ENCODE results near the gene BCL2L2. TPM values are rescaled to one million over a fixed set of nuclear protein-coding genes. Genes with fewer than 3 reads are reported as not detected.

BCL2L2 gene
- total and polyA plus RNA-seq, 9 donors = 17.0 to 38.7 (median 31.7) TPM

DNA sequence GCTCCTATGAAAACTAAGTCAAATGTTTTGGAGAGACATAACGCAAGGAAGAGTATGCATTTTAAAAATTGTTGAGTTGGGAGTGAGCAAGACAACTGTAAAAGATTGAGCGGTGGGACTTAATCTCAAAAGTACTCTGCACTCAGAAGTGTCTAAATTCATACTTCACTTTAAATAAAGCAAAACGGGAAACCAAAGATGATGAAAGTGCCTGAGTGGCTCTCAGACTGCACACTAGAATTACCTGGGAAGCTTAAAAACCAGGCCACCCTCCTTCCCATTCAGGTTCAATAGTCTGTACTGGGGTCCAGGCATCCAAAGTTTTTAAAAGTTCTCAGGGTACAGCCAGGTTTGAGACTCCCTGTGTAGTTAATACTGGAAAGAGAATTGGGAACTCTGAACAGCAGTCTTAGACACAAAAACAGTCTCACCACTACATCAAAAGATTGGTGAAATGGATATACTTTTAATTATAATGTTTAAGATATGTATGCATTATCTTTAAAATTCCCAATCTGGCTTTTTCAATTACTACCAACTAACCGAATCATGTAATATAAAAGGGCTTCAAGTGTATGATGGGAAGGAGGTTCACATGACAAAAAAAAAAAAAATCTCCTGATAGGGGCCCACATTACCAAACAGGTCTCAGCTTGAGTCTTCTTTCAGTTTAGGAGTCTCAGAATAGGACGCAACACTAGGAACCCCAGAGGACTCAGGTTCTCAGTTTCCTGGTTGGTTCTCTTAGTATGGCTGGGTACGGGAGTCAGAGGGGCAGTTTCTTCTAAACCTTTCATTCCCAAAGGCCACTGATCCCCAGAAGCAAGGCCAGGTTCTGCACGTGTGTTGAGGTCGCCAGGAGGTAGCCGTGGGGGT lies 21.7 kb upstream of the BCL2L2 start:
- 26 to 29% (median 27%) methylated on average over 9 of the region's 9 CpGs for WGBS, 3 donors
- Histone ChIP-seq H3K4me3 (peak overlapping the region; percentile 96), H3K27ac (peak overlapping the region; percentile 91 to 94), H3K9me3 (no peaks in the 10 kb centered on the region), H3K36me3 (no peaks in the 10 kb centered on the region), H3K27me3 (no peaks in the 10 kb centered on the region), H3K4me1 (ENCODE audit: insufficient read depth) (no peaks in the 10 kb centered on the region)
- DNase-seq = peak in 1 of 5 donors; percentile 33
- intact Hi-C loops (cut with DNase I) = no loop called here
- TF ChIP-seq CTCF (IDR thresholded peaks at IDR 0.05) (no peak), POLR2A (IDR thresholded peaks at IDR 0.05) (no peak), EP300 (IDR thresholded peaks at IDR 0.05) (no peak)

DNA sequence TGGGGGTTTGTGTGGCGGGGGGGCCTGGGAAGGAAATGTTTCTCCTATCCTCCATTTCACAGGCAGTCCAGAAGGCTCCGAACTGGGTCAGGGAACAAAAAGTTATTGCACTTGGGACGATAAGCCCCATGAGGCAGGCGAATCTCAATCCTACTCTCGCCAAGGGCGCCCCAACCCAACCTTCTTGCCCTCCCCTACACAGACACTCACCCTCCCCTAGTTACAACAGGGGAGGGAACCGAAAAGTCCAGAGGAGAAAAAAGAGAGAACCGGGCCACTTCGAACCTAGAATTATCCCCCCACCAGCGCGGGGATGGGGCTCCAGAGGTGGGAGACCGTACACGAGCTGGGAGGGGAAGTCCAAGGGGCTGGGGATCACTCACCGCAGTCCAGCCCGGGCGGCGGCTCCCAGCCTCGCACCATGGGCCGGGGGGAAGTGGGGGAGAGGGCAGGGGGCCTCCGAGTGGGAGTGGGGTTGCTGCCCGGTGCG lies 21.1 kb upstream of the BCL2L2 start:
- H3K4me3 ChIP-seq = peak overlapping the region; percentile 96
- intact Hi-C loops (cut with DNase I) = no loop called here
- no peak for TF ChIP-seq CTCF (IDR thresholded peaks at IDR 0.05)
- no peak for TF ChIP-seq POLR2A (IDR thresholded peaks at IDR 0.05)
- no peak for TF ChIP-seq EP300 (IDR thresholded peaks at IDR 0.05)
- no peaks in the 10 kb centered on the region for H3K4me1 ChIP-seq (ENCODE audit: insufficient read depth)
- no peaks in the 10 kb centered on the region for H3K27me3 ChIP-seq
- no peaks in the 10 kb centered on the region for H3K36me3 ChIP-seq
- peak overlapping the region; percentile 91 to 94 for H3K27ac ChIP-seq
- DNase-seq = no peak
- H3K9me3 ChIP-seq = no peaks in the 10 kb centered on the region
- WGBS, 3 donors = 0 to 1% (median 1%) methylated on average over 16 to 22 of the region's 22 CpGs

GRCh38 chr14:23286020-23286901 lies 20.4 kb upstream of the BCL2L2 start, which contains the start of gene HOMEZ:
TSS of gene HOMEZ (minus strand) at chr14:23286132. CDS start at chr14:23285952, 180 bp downstream.
- TF ChIP-seq POLR2A (IDR thresholded peaks at IDR 0.05) = peak; percentile 62
- TF ChIP-seq EP300 (IDR thresholded peaks at IDR 0.05) = no peak
- TF ChIP-seq CTCF (IDR thresholded peaks at IDR 0.05) = peak in 2 of 3 donors; percentile 21 to 44
- Histone ChIP-seq H3K36me3 (no peaks in the 10 kb centered on the region), H3K4me3 (peak within 1 kb of the TSS; percentile 96), H3K27ac (peak within 1 kb of the TSS; percentile 91 to 94), H3K27me3 (no peaks in the 10 kb centered on the region), H3K9me3 (no peaks in the 10 kb centered on the region), H3K4me1 (ENCODE audit: insufficient read depth) (no peaks in the 10 kb centered on the region)
- intact Hi-C loops (cut with DNase I) = no loop called here
- peak; percentile 99 to 100 (median 99) for DNase-seq
- WGBS, 3 donors = 1% methylated on average over 41 to 53 of the region's 53 CpGs

DNA sequence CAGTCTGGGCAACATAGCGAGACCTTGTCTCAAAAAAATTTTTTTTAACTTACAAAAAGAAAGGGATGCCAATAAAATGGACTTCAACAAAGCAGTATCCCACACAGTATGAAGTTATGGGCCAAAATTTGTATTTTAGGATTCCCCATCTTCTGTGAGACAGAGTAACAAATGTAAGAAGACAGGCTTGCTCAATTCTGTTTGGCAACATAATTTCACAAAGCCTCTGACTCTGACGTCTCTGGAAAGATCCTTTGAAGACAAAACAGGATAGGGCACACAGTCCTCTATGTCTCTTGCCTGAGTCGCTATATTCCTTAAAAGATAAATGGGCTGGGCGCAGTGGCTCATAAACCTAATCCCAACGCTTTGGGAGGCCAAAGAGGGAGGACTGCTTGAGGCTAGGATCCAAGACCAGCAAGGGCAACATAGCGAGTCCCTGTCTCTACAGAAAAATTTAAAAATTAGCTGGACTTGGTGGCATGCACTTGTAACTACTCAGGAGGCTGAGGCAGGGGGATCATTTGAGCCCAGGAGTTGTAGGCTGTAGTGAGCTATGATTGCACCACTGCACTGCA lies 19.6 kb upstream of the BCL2L2 start:
- no peak for DNase-seq
- intact Hi-C loops (cut with DNase I) = no loop called here
- peak overlapping the region; percentile 96 for H3K4me3 ChIP-seq
- H3K36me3 ChIP-seq = no peaks in the 10 kb centered on the region
- H3K27ac ChIP-seq = peak overlapping the region; percentile 91 to 94
- no peaks in the 10 kb centered on the region for H3K27me3 ChIP-seq
- H3K9me3 ChIP-seq = no peaks in the 10 kb centered on the region
- no peaks in the 10 kb centered on the region for H3K4me1 ChIP-seq (ENCODE audit: insufficient read depth)
- TF ChIP-seq POLR2A (IDR thresholded peaks at IDR 0.05) (no peak), EP300 (IDR thresholded peaks at IDR 0.05) (no peak), CTCF (IDR thresholded peaks at IDR 0.05) (no peak)
- WGBS, 3 donors = 47 to 56% (median 47%) methylated on average over 6 of the region's 6 CpGs
